Measurements from ENCODE around the gene ADM.

- peak; percentile 70 for TF ChIP-seq CTCF (conservative IDR thresholded peaks at IDR 0.05)
- no peak for TF ChIP-seq EZH2 (IDR thresholded peaks at IDR 0.05; ENCODE audit: low read depth)
Measured at GRCh38 chr11:10304495-10305261, at the start of gene ADM.

Measured in PC-9 (cell line).